GM20000 (cell line): ENCODE results near the gene FMO2.
"Not testable (repeated sequence)": the region's sequence is repeated elsewhere in the genome, so short reads cannot be mapped to it uniquely, and the experiment has no call there.

Experiments used
- DNase-seq: peaks from one replicate; pipeline ENCODE4 v3.0.0; 2012; ENCODE audit warnings: low spot score
- TF ChIP-seq, protein P1 (sequence below): IDR thresholded peaks from 2 replicates; pipeline ENCODE4 v1.5.1; 2012; ENCODE audit warnings: mild to moderate bottlenecking, control low read depth; ENCODE audit errors: extremely low read depth, missing control alignments

The FMO2 gene

DNA sequence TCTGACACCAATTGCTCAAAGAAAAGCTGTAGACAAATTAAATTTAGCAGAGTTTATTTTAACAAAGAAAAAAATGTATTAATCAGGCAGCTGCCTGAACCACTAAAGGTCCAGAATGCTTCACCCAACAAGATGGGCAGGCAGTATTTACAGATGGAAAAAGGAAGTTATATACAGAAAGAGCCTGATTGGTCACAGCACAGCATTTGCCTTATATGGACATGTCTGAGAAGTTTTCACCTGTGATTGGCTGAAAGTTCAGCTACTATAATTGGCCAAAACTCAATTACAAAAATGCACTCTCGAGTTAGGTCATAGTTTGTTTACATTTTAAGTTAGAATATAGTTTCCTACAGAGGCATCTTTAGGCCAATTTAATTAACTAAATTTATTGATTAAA is 48.1 kb downstream of the FMO2 start:
- TF ChIP-seq, protein P1, sequence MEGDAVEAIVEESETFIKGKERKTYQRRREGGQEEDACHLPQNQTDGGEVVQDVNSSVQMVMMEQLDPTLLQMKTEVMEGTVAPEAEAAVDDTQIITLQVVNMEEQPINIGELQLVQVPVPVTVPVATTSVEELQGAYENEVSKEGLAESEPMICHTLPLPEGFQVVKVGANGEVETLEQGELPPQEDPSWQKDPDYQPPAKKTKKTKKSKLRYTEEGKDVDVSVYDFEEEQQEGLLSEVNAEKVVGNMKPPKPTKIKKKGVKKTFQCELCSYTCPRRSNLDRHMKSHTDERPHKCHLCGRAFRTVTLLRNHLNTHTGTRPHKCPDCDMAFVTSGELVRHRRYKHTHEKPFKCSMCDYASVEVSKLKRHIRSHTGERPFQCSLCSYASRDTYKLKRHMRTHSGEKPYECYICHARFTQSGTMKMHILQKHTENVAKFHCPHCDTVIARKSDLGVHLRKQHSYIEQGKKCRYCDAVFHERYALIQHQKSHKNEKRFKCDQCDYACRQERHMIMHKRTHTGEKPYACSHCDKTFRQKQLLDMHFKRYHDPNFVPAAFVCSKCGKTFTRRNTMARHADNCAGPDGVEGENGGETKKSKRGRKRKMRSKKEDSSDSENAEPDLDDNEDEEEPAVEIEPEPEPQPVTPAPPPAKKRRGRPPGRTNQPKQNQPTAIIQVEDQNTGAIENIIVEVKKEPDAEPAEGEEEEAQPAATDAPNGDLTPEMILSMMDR = no peak
- DNase-seq = no peak

DNA sequence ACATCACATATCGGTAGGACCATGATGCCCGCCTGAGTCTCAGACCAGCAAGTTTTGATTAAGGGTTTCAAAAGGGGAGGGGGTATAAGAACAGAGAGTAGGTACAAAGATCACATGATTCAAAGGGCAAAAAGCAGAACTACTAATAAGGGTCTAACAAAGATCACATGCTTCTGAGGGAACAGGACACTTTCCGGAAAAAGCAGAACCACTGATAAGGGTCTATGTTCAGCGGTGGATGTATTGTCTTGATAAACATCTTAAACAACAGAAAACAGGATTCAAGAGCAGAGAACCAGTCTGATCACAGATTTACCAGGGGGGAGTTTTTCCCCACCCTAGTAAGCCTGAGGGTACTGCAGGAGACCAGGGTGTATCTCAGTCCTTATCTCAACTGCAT is 51.1 kb downstream of the FMO2 start:
- DNase-seq = not testable (repeated sequence)

DNA sequence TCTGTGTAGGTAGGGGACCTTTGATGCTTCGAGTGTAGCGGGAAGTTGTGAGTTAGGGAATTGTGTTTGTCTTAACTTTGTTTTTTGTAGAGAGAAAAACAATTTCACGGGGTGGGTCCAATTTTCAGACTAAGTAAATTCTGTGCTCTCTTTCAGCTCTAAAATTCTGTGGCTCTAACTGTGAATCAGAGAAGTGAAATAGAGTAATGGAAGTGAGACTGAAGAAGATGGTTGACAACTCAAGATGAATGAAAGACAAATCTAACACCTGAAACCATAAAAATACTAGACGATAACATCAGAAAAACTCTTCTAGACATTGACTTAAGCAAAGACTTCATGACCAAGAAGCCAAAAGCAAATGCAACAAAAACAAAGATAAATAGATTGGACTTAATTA is 58.8 kb downstream of the FMO2 start:
- TF ChIP-seq, protein P1 = no peak
- DNase-seq = no peak

DNA sequence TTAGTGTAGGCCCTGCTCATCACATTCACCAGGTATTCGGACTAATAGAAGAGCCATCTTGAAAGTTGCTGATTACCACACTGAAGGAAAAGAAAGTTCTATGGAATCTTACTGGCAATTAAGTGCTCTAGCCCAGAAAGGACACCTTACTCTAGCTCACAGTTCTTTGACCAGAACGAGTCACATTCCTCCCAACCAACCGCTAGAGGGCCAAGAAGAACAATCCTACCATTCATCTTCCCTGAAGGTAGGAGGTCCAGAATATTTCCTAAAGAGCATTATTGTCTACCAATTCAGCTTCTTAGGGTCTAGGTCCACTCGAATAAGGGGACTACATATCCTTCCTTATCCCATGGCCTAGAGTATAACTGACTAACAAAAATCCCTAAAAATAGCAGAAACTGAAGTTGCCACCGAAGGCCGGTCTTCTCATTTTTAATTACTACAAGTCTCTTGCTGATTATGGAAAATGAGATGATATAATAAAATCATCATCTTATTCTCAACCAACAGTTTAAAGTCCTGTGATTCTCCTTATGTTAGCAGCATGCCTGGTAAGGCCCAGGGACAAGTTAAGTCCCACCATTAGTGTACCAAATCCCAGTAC is 60.5 kb downstream of the FMO2 start:
- TF ChIP-seq, protein P1 = peak; percentile 76
- DNase-seq = peak; percentile 46

DNA sequence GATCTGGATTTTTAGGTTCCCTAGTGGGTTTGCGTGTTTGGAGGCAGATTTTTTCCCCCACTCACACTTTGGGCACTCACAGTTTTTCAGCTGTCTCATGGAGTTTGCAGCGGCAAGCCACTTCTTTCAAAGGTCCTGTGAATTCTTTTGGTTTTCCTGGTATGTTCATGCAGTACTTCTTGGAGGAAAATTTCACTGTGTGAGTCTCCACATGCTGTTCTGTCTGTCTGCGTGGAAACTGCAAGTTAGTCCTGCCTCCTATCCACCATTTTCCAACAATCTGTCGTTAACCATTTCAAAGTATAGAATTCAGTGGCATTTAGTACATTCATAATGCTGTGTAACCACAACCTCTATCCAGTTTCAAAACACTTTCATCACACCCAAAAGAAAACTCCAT is 62.4 kb downstream of the FMO2 start:
- DNase-seq = no peak
- TF ChIP-seq, protein P1 = no peak

DNA sequence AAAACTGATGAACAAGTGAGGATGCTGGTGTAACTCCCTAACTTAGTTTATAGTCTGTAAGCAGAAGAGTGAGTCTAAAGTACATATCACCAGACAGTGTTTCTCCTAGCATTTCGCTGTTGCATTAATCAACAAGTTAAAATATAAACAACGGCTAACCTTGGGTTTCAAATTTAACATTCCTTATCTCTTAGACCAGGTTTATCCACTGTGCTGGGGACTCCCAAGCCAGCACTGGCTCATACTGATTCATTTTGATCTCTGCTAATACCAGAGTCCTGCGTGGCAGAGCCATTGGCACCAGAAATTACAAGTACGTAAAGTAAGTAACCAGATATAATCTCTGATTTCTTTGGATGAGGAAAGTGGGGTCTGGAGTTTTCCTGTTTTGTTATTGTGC is 63.2 kb downstream of the FMO2 start, which contains the start of gene FMO1:
TSS of gene FMO1 (plus strand) at position 193 of the 400 bp plus-strand sequence. CDS start 9,594 bp downstream, outside the sequence.
- TF ChIP-seq, protein P1 = no peak
- DNase-seq = no peak

DNA sequence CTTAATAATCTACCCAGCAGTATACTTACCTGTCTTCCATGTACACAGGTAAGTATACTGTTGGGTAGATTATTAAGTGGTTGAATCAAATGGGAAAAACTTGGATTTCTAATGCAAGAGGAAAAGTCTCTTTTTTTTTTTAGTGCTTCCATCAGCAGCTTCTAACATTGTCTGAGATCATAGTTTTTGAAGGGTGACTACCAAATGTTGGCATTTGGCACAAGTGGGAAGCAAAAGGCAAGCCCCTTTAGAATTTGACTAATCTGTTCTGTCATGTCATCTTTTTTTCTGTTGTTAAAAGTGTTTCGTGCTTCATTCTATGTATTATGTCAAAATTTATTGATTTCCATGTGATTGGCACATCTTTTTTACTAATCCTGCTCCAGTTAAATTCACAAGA is 63.7 kb downstream of the FMO2 start:
- no peak for DNase-seq
- TF ChIP-seq, protein P1 = no peak

DNA sequence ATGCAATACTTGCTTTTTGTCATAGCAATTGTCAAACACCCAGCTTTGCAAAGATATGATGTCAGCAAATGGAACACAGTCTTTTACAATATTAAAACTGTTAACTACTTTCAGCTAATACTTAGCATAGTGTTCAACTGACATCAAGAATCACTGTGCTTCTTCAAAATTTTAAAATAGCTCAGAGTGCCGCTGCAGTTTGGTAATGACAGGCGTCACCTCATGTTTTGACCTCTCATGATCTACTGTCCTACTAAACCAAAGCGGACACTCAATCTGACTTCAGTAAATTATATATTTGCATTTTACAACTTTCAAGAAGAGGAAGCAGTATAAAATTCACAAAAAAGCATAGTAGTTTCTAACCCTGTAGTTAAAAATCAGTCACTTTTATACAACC is 65.2 kb downstream of the FMO2 start:
- DNase-seq = no peak
- TF ChIP-seq, protein P1 = no peak
